Activated naive CD8-positive, alpha-beta T cell treated with anti-CD3 and anti-CD28 coated beads for 36 hours (primary cell): Measurements from ENCODE around the gene MCC. TPM values are rescaled to one million over a fixed set of nuclear protein-coding genes. Genes with fewer than 3 reads are reported as not detected.

Experiments used
- DNase-seq: peaks from one replicate; pipeline ENCODE4 v3.0.0; 2021
- H3K27ac Mint-ChIP-seq: one replicate; pipeline ENCODE4 v1.8.0; 2022; ENCODE audit warnings: mild to moderate bottlenecking, moderate library complexity, mixed read lengths
- H3K27me3 Mint-ChIP-seq: one replicate; pipeline ENCODE4 v1.8.0; 2022; ENCODE audit warnings: mild to moderate bottlenecking, mixed read lengths
- H3K36me3 Mint-ChIP-seq: one replicate; pipeline ENCODE4 v1.8.0; 2021; ENCODE audit warnings: mild to moderate bottlenecking, mixed read lengths
- H3K4me1 Mint-ChIP-seq: one replicate; pipeline ENCODE4 v1.8.0; 2021; ENCODE audit warnings: mixed read lengths
- H3K4me3 Mint-ChIP-seq: one replicate; pipeline ENCODE4 v1.8.0; 2022; ENCODE audit warnings: mild to moderate bottlenecking, moderate library complexity, mixed read lengths
- H3K9me3 Mint-ChIP-seq: one replicate; pipeline ENCODE4 v1.8.0; 2022; ENCODE audit warnings: mixed read lengths
- total RNA-seq, 2 experiments: library from RNA; stranded (reverse); gene quantifications; one replicate each; pipeline ENCODE4 v1.2.3, GENCODE V29; 2021

Gene MCC
- total RNA-seq, 2 experiments from 2014 or later = 2.4 to 2.9 TPM

DNA sequence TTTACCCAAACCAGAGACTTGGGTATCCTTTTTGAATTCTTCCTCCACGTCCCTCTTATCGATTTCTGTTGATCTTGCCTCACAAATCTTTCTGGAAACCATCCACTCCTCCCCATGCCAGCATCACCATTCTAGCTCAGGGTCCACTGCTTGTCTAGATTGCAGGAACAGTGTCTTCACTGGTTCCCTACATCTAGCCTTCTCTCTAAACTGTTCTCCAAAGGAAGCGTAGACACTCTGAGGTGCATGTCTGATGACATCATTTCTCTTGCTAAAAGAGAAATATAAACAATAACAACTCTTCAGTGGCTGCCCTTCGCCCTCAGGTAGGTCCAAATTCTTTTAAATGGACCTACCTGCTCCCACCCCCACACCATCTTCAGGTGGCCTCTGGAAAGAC, 311.5 kb downstream of the MCC start:
- Mint-ChIP-seq H3K27ac (no peak overlapping the region), H3K36me3 (no peaks in the 10 kb centered on the region), H3K4me1 (peaks cover 4% of the 10 kb centered on the region), H3K4me3 (no peak overlapping the region), H3K9me3 (no peaks in the 10 kb centered on the region), H3K27me3 (peaks cover 13% of the 10 kb centered on the region)
- DNase-seq = no peak

GRCh38 chr5:113176196-113176595, 312.1 kb downstream of the MCC start:
- peaks cover 13% of the 10 kb centered on the region for H3K27me3 Mint-ChIP-seq
- no peaks in the 10 kb centered on the region for H3K9me3 Mint-ChIP-seq
- H3K4me1 Mint-ChIP-seq = no peaks in the 10 kb centered on the region
- no peak overlapping the region for H3K4me3 Mint-ChIP-seq
- no peak overlapping the region for H3K27ac Mint-ChIP-seq
- no peak for DNase-seq
- no peaks in the 10 kb centered on the region for H3K36me3 Mint-ChIP-seq

GRCh38 chr5:113172231-113172826, 315.9 kb downstream of the MCC start:
- Mint-ChIP-seq H3K4me3 (no peak overlapping the region), H3K9me3 (no peaks in the 10 kb centered on the region), H3K27ac (no peak overlapping the region), H3K36me3 (no peaks in the 10 kb centered on the region), H3K4me1 (no peaks in the 10 kb centered on the region), H3K27me3 (peaks cover 19% of the 10 kb centered on the region)
- DNase-seq = no peak

DNA sequence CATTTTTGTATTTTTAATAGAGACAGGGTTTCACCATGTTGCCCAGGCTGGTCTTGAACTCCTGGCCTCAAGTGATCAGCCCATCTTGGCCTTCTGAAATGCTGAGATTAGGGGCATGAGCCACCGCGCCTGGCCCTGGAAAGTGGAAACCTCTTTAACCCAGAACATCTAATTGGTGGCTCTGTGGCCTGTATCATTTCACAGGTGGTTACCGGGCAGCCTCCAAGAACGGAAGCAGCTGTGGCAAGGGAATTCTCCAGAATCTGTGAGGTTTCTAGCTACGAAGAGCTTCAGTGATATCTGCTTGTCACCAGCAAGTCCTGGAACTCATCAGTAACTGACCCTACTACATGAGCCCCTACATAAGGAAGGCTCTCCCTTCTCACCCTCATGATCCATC, 316.7 kb downstream of the MCC start:
- Mint-ChIP-seq H3K27ac (no peak overlapping the region), H3K4me3 (no peak overlapping the region), H3K9me3 (no peaks in the 10 kb centered on the region), H3K27me3 (peaks cover 19% of the 10 kb centered on the region), H3K4me1 (peaks cover 3% of the 10 kb centered on the region), H3K36me3 (no peaks in the 10 kb centered on the region)
- no peak for DNase-seq

DNA sequence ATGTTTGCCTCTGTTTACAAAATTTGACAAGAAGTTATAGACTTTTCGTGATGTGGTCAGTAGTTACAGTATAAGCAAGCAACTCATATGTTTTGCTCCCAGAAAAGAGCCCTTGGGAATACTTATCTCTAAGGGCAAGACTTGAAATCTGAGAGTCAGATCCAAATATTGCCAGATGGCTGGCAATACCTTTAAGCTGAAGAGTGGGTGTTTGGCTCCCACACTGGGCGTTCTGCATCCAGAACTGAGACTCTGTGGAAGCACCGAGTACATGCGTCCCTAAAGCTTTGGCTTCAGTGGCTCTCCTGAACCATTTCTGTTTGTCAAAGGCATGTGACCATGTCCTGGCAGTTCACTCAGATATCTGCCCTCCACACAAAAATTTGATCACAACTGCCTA, 317.5 kb downstream of the MCC start:
- Mint-ChIP-seq H3K27me3 (peaks cover 19% of the 10 kb centered on the region), H3K9me3 (no peaks in the 10 kb centered on the region), H3K4me1 (peaks cover 3% of the 10 kb centered on the region), H3K36me3 (no peaks in the 10 kb centered on the region), H3K27ac (no peak overlapping the region), H3K4me3 (no peak overlapping the region)
- no peak for DNase-seq

DNA sequence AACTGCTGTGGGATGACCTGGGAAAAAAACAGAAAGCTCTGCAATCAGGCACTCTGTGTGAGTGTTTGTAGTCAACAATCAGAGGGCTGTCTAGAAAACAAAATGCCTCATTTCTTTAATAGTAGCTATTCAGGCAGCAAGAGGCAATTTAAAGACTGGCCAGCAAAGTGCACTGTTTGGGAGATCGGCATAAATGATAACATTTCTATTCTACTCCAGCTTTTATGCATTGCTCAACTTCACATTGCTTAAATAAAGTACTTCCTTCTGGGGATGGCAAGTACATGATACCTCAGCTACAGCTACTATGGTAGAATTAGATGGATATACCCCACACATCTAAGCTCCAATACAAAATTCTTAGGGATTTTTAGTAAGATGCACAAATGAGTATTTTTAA, 318.5 kb downstream of the MCC start:
- no peak for DNase-seq
- Mint-ChIP-seq H3K36me3 (no peaks in the 10 kb centered on the region), H3K9me3 (no peaks in the 10 kb centered on the region), H3K27ac (no peak overlapping the region), H3K27me3 (peaks cover 13% of the 10 kb centered on the region), H3K4me3 (no peak overlapping the region), H3K4me1 (peaks cover 3% of the 10 kb centered on the region)

GRCh38 chr5:113167985-113168384, 320.3 kb downstream of the MCC start:
- peaks cover 9% of the 10 kb centered on the region for H3K27me3 Mint-ChIP-seq
- no peak overlapping the region for H3K27ac Mint-ChIP-seq
- H3K36me3 Mint-ChIP-seq = no peaks in the 10 kb centered on the region
- no peaks in the 10 kb centered on the region for H3K9me3 Mint-ChIP-seq
- H3K4me3 Mint-ChIP-seq = no peak overlapping the region
- H3K4me1 Mint-ChIP-seq = peaks cover 9% of the 10 kb centered on the region
- no peak for DNase-seq

- Mint-ChIP-seq H3K4me3 (no peak overlapping the region), H3K27ac (no peak overlapping the region), H3K36me3 (no peaks in the 10 kb centered on the region), H3K27me3 (peaks cover 12% of the 10 kb centered on the region), H3K4me1 (peaks cover 13% of the 10 kb centered on the region), H3K9me3 (no peaks in the 10 kb centered on the region)
- DNase-seq = no peak
Observed at GRCh38 chr5:113166852-113167366, 321.3 kb downstream of the MCC start.

- Mint-ChIP-seq H3K9me3 (no peaks in the 10 kb centered on the region), H3K36me3 (no peaks in the 10 kb centered on the region), H3K4me1 (peaks cover 13% of the 10 kb centered on the region), H3K4me3 (no peak overlapping the region), H3K27me3 (peaks cover 12% of the 10 kb centered on the region), H3K27ac (no peak overlapping the region)
- DNase-seq = no peak
Observed at GRCh38 chr5:113166261-113166660, 322.0 kb downstream of the MCC start.

GRCh38 chr5:113164021-113164420, 324.2 kb downstream of the MCC start:
- Mint-ChIP-seq H3K27me3 (peaks cover 6% of the 10 kb centered on the region), H3K27ac (no peak overlapping the region), H3K9me3 (no peaks in the 10 kb centered on the region), H3K4me1 (peaks cover 13% of the 10 kb centered on the region), H3K4me3 (no peak overlapping the region), H3K36me3 (no peaks in the 10 kb centered on the region)
- no peak for DNase-seq

DNA sequence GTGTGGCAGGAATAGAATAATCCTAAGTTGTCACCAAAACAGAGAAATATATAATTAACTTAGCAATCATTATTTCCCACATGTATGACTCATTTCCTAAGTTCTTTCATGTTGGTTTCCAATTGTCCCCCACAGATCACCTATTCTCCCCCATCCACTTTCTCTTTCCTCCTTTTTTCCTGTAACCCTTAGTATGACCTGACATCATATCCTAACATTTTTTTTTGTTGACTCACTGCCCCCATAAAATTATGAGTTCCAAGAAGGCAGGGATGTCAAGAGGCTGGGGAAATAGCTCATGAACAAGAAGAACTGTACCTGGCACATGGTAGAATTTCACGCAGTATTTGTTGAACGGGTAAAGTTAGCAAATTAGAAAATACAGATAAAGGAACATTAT, 324.9 kb downstream of the MCC start:
- Mint-ChIP-seq H3K36me3 (no peaks in the 10 kb centered on the region), H3K27me3 (peaks cover 6% of the 10 kb centered on the region), H3K4me3 (no peak overlapping the region), H3K9me3 (no peaks in the 10 kb centered on the region), H3K4me1 (peaks cover 13% of the 10 kb centered on the region), H3K27ac (no peak overlapping the region)
- DNase-seq = no peak

DNA sequence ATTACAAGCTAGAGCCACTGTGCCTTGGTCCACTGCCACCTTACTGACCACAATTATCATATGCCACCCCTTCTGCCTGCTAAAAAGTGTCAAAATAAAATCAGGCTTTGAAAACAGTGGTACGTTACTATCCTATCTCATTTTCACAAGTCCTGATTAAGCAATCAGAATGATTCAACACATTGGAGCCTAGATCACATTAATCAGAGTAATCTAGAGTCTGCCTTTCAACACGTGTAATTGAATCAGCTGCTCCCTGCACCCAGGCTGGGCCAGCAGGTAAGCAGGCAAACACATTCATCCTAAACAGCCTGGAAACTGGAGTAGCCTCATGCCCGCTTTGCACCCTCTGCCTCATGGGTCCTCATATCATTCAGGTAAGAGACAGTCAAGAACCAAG, 325.5 kb downstream of the MCC start:
- no peaks in the 10 kb centered on the region for H3K9me3 Mint-ChIP-seq
- peaks cover 13% of the 10 kb centered on the region for H3K4me1 Mint-ChIP-seq
- DNase-seq = no peak
- no peak overlapping the region for H3K4me3 Mint-ChIP-seq
- H3K27me3 Mint-ChIP-seq = peaks cover 6% of the 10 kb centered on the region
- H3K27ac Mint-ChIP-seq = no peak overlapping the region
- no peaks in the 10 kb centered on the region for H3K36me3 Mint-ChIP-seq

DNA sequence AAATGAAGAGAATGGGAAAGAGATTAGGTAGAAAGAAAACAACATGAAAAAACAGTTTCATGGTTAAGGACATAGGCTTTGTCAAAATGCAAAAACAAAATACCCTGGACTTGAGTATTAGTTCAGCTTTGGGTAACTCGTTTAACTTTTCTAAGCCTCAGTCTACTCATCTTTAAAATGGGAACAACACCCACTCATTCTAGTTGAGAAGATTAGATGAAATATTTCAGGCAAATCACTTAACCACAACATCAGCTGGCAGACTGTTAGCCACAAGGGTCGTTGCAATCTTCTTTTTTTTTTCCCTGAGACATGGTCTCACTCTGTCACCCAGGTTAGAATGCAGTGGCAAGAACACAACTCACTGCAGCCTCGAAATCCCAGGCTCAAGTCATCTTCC, 326.0 kb downstream of the MCC start:
- peaks cover 13% of the 10 kb centered on the region for H3K4me1 Mint-ChIP-seq
- DNase-seq = no peak

GRCh38 chr5:113161806-113162205, 326.4 kb downstream of the MCC start:
- H3K9me3 Mint-ChIP-seq = no peaks in the 10 kb centered on the region
- no peak for DNase-seq
- peaks cover 6% of the 10 kb centered on the region for H3K27me3 Mint-ChIP-seq
- H3K27ac Mint-ChIP-seq = no peak overlapping the region
- peaks cover 11% of the 10 kb centered on the region for H3K4me1 Mint-ChIP-seq
- no peaks in the 10 kb centered on the region for H3K36me3 Mint-ChIP-seq
- H3K4me3 Mint-ChIP-seq = no peak overlapping the region

More for the DNA sequence above, 326.0 kb downstream of the MCC start:
- Mint-ChIP-seq H3K27me3 (peaks cover 6% of the 10 kb centered on the region), H3K36me3 (no peaks in the 10 kb centered on the region), H3K4me3 (no peak overlapping the region), H3K9me3 (no peaks in the 10 kb centered on the region), H3K27ac (no peak overlapping the region)

- H3K27me3 Mint-ChIP-seq = peaks cover 3% of the 10 kb centered on the region
- H3K36me3 Mint-ChIP-seq = no peaks in the 10 kb centered on the region
- H3K4me1 Mint-ChIP-seq = peaks cover 3% of the 10 kb centered on the region
- no peak for DNase-seq
- H3K4me3 Mint-ChIP-seq = no peak overlapping the region
- no peak overlapping the region for H3K27ac Mint-ChIP-seq
- H3K9me3 Mint-ChIP-seq = no peaks in the 10 kb centered on the region
Observed at GRCh38 chr5:113157886-113158285, 330.4 kb downstream of the MCC start.

GRCh38 chr5:113156271-113156877, 331.9 kb downstream of the MCC start:
- no peak overlapping the region for H3K4me3 Mint-ChIP-seq
- H3K4me1 Mint-ChIP-seq = no peaks in the 10 kb centered on the region
- DNase-seq = no peak
- no peak overlapping the region for H3K27ac Mint-ChIP-seq
- no peaks in the 10 kb centered on the region for H3K36me3 Mint-ChIP-seq
- no peaks in the 10 kb centered on the region for H3K9me3 Mint-ChIP-seq
- H3K27me3 Mint-ChIP-seq = no peaks in the 10 kb centered on the region
